ENCODE measurements around the gene BCLAF1.

- TF ChIP-seq EP300 (IDR thresholded peaks at IDR 0.05): no peak
- TF ChIP-seq CTCF (IDR thresholded peaks at IDR 0.05): no peak
Measured at GRCh38 chr6:136331461-136331860, 41.8 kb upstream of the BCLAF1 start.

Data from tibial nerve (tissue), 4 donors.